RKO (cell line): Measurements from ENCODE around the gene NHERF1.

Experiments used
- DNase-seq: peaks from one replicate; pipeline ENCODE4 v3.0.0-alpha.2; 2016; ENCODE audit warnings: low spot score

Gene NHERF1

DNA sequence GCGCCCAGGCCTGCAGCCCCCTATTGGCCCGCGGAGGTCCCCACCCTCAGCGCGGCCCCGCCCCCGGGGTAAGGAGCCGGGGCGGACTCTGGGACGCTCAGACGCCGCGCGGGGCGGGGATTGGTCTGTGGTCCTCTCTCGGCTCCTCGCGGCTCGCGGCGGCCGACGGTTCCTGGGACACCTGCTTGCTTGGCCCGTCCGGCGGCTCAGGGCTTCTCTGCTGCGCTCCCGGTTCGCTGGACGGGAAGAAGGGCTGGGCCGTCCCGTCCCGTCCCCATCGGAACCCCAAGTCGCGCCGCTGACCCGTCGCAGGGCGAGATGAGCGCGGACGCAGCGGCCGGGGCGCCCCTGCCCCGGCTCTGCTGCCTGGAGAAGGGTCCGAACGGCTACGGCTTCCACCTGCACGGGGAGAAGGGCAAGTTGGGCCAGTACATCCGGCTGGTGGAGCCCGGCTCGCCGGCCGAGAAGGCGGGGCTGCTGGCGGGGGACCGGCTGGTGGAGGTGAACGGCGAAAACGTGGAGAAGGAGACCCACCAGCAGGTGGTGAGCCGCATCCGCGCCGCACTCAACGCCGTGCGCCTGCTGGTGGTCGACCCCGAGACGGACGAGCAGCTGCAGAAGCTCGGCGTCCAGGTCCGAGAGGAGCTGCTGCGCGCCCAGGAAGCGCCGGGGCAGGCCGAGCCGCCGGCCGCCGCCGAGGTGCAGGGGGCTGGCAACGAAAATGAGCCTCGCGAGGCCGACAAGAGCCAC is at the start of gene NHERF1:
Gene NHERF1 (plus strand): TSS at position 100 of the 750 bp plus-strand sequence. CDS start 219 bp downstream, at position 319.
- peak; percentile 91 for DNase-seq

DNA sequence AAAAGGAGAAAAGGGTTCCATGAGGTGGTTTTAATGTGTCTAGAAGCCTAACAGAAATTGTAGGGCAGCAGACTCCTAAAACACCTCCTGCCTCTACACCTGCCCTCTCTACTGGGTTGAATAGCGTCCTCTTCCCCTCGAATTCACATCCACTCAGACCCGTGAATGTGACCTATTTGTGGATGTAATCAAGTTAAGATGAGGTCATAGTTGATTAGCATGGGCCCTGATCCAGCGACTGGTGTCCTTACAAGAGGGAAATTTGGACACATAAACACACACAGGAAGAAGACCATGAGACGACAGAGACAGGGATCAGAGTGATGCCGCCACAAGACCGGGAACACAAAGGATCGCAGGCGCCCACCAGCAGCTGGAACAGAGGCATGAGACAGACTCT is 49.2 kb upstream of the NHERF1 start:
- no peak for DNase-seq

DNA sequence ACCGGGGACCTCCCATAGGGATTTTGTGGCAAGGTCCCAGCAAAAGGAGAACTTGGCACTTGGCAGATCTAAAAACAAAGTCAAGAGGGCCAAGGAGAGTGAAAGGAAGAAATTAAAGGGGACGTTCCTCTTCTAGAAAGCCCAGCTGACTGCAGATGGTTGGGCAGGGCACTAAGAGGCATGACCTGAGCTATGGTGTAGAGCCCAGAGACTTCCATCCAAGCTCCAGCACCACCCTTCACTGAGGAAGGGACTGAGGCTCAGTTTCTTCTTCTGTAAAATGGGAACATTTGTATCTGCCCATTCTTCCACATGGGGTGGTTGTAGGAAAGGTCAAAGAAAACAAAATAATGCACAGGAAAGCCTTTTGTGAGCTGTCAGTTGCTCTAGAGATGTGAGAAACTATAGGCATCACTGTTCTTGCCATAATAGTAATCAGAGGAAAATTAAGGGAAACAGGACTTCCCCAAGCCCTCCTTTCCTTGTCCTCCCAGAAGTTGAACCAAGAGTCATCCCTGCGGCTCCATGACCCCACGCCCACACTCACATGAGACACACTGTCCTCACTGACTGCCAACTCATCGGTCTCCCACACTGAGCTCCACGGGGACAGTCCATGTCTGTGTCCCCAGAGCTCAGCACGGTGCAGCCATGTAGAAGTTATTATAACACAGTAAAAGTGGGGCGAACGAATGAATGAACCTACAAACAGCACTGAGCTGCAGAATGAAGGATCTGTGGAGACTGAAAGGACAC is 46.1 kb upstream of the NHERF1 start:
- no peak for DNase-seq

DNA sequence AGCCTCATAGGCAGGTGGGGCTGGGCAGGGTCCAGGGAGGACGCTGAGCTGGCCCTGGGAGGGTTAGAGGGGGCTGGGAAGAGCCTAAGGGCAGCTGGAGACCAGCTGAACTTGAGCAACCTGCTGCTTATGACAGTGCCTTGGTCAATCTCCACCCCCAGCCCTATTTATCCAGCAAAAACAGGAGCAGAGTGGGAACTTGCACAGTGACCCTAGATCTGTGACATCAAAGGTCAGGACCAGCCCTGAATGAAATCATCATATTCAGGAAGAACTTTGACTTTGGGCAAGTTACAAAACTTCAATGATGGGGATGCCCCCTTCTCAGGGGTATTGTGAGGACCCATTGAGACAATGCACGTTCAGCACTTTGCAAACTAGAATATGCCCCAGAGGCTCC is 45.1 kb upstream of the NHERF1 start:
- DNase-seq: no peak

DNA sequence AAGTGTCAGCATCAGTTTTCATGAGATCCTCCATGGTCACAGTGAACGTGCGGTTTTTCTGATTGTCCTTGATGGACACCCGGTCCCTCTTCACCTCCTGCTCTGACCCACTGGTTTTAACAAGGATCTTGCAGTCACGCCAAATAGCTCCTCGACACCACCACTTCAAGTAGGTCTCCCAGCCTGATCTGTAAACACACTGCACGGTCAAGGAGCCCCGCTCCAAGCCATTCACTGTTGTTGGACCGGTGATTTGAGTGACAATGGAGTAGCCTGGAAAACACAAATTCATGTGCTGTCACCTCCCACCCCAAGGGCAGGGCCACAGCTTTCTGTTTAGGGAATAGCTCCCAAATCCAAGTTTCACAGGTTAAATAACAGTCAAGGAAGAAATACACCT is 43.9 kb upstream of the NHERF1 start:
- no peak for DNase-seq

DNA sequence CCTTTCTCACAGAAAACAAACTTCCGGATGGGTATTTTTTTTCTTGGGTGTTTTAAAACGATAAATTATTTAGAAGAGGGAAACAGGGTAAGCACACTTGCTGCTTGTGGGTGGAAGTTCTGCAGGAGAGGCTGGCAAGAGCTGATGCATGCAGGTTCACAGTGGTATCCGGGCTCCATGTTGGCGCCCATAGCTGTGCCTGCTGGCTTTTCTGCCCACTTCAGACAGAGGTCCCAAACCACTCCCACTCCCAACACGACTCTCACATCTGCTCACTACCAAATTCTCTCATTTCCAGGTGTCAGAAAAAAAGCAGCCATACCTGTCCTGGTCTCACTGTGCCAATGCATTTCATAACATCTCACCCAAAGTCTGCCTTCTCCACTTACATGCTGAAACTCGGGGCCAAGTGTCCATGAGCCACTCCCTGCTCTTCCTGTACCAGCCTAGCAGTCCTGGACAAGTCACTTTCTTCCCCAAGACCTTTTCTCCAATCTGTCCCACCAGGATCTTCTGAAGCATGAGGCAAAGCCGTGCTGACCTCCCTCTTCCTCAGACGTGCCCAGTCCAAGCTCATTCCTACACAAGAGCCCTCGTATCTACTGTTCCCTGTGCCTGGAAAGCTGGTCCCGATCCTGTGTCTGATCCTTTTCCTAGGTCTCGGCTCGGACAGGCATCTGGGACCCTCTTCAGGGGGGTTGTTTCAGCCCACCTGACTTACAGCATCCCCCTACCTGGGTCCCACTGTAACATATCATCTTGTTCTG is 37.2 kb upstream of the NHERF1 start:
- DNase-seq: no peak

DNA sequence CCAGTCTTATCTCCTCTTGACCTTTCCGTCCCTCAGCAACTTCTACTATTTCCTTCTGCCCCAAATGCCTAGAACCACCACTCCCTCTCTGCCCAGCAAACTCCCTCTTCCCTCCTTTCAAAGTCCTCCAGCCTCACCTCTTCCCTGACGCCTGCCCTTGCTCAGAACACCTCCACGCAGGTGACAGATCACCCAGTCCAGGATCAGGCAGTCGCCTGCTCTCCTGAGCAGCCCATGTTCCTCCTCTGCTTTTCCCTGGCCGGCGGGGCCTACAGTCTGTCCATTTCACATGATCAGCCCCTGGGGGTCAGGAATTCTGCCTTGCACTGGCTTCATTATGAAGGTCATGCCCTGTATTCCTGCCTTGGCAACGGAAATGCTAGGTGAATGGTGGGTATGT is 36.1 kb upstream of the NHERF1 start:
- no peak for DNase-seq

DNA sequence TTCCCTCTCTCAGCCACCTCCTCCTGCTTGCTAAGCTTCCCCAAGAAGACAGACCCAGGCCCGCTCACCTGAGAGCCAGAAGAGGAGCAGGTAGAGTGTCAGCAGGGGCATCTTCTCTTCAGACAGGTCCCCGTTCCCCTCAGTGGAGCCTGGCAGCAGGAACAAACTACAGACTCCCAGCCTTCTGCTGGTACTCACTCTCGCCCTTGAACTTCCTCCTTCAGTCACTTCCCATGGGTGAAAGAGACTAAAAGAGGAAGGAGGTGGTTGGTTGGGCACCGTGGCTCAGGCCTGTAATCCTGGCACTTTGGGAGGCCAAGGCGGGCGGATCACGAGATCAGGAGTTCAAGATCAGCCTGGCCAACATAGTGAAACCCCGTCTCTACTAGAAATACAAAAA is 35.7 kb upstream of the NHERF1 start, which contains the start of gene CD300LF:
Gene CD300LF (minus strand): TSS at position 168 of the 400 bp plus-strand sequence. CDS start 57 bp downstream, at position 111.
- no peak for DNase-seq

DNA sequence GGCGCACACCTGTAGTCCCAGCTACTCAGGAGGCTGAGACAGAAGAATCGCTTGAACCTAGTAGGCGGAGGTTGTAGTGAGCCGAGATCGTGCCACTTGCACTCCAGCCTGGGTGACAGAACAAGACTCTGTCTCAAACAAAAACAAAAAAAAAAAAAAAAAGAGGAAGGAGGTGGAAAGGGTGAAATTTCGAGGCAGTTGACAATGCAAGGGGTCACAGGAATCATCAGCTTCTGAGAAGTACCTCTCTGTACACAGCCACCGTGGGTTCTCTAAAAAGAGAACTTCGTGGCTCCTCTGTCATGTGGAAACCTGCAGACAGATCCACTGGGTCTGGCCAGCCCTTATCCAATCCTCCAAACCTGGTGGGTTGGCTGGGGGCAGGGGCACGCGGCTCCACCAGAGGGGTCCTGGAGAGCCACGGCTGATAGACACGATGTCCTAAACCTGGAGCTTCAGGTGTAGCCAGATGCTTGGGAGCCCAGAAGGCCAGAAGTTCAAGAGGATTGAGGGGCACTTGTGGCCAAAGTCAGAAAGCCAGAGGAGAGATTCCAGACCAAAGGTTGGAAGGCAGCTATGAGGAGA is 35.2 kb upstream of the NHERF1 start:
- DNase-seq: no peak

DNA sequence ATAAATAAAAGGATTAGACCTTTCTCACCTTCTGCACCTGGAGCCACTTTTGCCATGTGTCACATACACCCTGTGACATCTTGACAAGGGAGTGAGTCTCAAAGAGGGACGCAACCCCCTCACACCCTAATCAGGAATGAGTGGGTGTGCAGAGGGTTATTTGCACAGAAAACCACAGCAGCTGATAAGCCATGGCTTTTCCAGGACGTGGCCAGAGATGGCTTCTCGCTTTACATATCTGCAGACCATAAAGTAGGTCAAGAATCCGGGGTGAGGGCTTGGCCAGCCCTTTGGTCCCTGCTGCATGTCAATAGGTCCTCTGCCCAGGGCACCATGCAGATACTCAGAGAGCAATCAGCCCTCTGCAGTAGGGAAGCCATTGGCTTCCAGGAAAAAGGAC is 33.3 kb upstream of the NHERF1 start:
- DNase-seq: no peak

DNA sequence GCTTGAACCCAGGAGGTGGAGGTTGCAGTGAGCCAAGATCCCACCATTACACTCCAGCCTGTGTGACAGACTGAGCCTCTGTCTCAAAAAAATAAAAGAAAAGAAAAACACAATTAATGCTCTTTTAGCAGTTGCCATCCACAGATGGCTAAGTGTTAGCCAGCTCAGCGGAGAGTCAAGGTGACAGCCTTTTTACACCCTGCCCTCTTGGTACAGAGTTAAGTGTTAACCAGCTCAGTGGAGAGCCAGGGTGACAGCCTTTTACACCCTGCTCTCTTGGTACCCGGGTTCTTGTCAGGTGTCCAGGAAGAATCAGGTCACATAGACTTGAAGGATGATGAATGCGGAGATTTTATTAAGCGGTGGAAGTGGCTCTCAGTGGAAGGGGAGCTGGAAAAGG is 27.9 kb upstream of the NHERF1 start:
- no peak for DNase-seq

DNA sequence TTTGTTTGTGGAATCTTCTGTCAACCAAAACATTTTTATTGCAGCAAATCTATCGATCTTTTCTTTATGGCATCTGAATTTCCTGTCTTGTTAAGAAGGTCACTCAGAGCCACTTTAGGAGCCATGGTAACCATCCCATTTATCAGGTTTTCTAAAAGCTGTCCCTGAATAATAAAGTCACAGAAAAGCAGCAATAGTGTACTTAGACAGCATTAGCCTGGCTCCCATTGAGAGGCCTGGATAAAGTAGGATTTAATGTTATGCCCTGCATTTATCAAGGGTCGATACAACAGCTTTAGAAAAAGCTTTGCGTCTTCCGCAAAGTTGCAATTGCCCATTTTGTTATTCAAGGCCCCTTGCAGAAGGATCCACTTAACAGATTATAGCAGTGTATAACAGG is 25.6 kb upstream of the NHERF1 start:
- no peak for DNase-seq

DNA sequence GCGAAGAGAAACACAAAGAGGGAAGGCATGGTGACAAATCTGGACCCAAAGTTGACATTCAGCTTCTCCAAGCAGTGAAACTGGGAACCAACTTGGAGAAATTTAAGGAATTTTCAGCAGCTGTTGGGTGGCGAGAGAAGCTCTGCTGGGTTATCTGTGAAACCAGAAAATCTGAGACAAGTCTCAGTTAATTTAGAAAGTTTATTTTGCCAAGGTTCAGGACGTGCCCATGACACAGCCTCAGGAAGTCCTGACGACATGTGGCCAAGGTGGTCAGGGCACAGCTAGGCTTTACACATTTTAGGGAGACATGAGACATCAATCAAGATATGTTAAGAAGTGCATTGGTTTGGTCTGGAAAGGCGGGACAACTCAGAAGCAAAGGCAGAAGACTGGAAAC is 24.5 kb upstream of the NHERF1 start:
- no peak for DNase-seq

DNA sequence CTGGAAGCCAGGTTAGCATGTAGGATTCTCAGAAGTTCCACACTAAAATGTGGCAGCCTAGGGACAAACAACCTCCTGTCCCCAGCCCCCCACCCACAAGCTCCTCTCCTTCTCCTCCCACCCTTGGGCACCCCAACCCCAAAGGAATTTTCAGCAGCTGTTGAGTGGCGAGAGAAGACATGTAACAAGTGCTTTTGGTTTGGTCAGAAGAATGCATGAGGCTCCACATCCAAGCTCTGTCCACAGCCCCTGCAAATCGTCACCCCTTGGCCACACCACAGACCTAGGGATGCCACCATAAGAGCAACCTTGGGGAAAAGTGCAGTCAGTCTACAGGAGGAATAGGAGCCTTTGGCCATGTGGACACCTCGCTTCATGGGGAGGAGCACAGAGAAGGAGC is 23.3 kb upstream of the NHERF1 start:
- no peak for DNase-seq

DNA sequence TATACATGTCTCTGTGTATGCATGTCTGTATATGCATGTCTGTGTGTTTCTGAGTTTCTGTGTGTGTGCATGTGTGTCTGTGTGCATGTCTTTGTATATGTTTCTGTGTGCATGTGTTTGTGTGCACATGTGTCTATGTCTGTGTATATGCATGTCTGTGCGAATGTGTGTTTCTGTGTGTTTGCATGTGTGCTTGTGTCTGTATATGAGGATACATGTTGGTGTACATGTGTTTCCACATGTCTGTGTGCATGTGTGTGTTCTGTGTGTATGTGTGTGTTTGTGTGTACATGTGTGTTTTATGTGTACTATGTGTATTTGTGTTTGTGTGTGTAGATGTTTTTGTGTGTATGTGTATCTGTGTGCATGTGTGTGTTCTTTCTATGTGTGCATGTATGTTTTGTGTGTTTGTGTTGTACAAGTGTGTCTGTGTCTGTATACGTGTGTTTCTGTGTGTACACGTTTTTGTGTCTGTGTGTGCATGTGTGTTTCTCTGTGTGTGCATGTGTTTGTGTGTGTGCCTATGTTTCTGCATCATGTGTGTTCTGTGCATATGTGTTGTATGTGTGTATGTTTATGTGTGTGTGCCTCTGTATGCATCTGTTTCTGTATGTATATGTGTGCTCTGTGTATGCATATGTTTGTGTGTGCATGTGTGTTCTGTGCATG is 20.3 kb upstream of the NHERF1 start:
- DNase-seq: no peak

DNA sequence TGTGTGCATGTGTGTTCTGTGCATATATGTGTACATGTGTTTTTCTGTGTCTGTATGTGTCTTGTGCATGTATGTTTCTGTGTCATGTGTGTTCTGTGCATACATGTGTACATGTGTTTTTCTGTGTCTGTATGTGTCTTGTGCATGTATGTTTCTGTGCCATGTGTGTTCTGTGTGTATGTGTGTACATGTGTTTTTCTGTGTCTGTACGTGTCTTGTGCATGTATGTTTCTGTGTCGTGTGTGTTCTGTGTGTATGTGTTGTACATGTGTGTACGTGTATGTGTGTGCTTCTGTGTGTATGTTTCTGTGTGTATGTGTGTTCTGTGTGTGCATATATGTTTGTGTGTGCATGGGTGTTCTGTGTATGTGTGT is 19.7 kb upstream of the NHERF1 start:
- no peak for DNase-seq

DNA sequence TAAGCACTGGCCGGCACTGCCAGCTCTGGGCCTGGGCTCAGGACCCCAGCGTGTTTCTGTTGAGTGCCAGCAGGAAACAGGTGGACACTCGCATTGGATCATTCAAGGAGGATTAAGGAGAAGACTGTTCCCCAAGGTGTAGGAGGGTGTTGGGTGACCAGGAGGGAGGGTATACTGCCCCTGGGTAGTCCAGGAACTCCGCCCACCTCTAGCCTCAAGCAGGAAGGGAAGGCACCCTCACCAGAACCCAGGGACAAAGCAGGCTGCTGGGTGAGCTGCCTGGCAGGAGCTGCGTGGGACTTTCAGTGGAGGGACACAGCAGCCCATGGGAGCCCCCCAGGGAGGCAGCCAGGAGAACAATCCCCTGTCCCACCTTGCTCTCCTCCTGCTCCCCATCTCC is 19.1 kb upstream of the NHERF1 start:
- no peak for DNase-seq

DNA sequence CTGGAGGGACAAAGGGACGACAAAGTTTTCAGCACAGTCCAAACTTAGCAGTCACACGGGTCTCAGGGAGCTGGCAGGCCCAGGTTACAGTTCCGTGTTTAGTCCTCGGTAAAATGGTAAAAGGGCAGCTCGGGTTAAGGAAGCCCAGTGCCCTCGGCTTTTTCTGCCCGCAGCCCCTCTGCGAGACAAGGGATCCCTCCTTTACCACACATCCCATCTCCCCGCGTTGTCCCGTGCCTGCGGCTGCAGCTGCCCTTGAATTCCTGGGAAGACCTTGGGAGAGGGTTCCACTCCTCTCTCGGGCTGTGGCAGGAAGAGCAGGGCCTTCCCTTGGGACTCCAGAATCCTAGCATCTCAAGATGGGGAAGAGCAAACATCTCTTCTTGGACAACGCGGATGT is 18.6 kb upstream of the NHERF1 start:
- DNase-seq: no peak

DNA sequence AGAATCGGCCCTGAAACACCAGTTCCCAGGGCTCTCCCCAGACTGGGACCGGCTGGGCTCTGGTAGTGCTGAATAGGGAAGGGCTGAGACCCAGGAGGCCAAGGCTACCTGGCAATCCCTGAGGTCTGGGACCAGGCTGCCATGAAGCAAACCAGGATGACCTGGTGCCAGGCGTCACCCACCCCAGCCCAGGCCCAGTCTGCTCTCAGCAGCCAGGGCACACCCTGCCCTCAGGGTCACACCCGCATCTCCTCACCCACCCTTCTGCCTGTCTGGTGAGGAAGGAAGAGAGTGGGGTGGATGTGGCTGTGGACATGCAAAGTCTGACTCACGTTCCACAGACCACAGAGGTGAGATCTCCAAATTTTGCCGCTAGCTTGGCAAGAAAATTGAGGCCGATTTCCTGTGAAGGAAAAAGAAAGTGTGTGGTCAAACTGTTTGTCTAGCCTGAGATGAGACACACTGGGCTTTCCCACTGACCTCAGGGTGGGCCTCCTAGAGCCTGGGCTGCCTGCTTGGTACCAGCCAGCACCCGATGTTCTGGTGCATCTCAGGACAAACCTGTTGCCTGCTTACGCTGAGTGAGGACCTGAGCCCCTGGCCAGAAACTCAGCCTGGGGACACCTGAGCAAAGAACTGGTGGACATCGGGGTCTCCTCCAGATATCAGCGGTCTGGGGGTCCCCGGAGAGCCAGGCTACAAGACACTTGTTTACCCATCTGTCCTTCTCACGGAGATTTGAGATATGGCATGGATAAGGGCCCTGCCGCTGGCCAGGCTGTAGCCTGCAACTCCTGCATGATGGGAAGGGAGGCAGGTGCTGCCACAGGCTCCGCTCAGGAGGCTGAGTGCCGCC is 17.7 kb upstream of the NHERF1 start:
- DNase-seq: no peak

DNA sequence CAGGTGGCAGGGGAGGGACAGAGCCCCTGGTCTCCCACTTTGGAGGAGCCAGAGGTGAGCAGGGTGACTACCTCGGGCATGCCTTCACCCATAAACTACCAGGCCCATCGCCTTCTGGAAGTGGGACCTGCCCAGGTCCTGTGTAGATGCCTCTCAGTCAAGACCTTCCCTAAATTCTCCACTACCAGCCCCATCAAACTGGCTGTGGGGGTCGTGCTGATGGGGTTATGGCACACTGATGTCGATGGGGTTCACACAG is 17.2 kb upstream of the NHERF1 start:
- no peak for DNase-seq
